Astrocyte of the spinal cord (primary cell): ENCODE results near the gene ECSCR.
"Not testable (repeated sequence)": the region's sequence is repeated elsewhere in the genome, so short reads cannot be mapped to it uniquely, and the experiment has no call there.

Source experiments
- DNase-seq: peaks from one replicate; pipeline ENCODE4 v3.0.0; 2011; ENCODE audit warnings: low read depth, low spot score
- H3K4me3 ChIP-seq: 2 replicates; pipeline ENCODE4 v1.5.1; 2011; ENCODE audit warnings: low read depth, mild to moderate bottlenecking, low read length, moderate library complexity
- in situ Hi-C: cut with HindIII; loops from 2 replicates; pipeline ENCODE4 v1.10.0; 2017; ENCODE audit warnings: low sequenced_read_pairs
- TF ChIP-seq, protein P1 (sequence below): IDR thresholded peaks from 2 replicates; pipeline ENCODE4 v1.5.1; 2012; ENCODE audit warnings: low read depth, mild to moderate bottlenecking, low read length, inconsistent platforms

ECSCR gene

DNA sequence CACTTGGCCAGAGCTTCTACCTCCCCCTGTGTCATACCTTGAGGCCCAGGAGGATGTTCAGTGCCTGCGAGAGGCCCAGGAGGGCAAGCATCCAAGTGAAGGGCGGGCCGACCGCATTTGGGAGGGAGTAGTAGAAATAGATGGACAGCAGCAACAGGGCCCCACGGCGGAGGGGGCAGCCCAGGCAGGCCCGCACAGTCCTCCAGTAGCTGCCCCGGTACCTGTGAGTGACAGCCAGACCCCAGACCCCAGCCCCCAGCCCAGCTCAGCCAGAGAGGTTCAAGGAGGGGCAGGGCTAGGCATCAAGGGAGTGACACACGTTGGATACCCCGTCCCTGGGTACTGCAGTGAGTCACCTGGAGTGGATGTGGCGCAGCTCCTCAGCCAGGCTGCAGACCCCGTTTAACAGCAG lies 18.6 kb upstream of the ECSCR start:
- no peak for DNase-seq
- peak overlapping the region; percentile 57 for H3K4me3 ChIP-seq
- in situ Hi-C loops: no loop called here
- TF ChIP-seq, protein P1, sequence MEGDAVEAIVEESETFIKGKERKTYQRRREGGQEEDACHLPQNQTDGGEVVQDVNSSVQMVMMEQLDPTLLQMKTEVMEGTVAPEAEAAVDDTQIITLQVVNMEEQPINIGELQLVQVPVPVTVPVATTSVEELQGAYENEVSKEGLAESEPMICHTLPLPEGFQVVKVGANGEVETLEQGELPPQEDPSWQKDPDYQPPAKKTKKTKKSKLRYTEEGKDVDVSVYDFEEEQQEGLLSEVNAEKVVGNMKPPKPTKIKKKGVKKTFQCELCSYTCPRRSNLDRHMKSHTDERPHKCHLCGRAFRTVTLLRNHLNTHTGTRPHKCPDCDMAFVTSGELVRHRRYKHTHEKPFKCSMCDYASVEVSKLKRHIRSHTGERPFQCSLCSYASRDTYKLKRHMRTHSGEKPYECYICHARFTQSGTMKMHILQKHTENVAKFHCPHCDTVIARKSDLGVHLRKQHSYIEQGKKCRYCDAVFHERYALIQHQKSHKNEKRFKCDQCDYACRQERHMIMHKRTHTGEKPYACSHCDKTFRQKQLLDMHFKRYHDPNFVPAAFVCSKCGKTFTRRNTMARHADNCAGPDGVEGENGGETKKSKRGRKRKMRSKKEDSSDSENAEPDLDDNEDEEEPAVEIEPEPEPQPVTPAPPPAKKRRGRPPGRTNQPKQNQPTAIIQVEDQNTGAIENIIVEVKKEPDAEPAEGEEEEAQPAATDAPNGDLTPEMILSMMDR: no peak

DNA sequence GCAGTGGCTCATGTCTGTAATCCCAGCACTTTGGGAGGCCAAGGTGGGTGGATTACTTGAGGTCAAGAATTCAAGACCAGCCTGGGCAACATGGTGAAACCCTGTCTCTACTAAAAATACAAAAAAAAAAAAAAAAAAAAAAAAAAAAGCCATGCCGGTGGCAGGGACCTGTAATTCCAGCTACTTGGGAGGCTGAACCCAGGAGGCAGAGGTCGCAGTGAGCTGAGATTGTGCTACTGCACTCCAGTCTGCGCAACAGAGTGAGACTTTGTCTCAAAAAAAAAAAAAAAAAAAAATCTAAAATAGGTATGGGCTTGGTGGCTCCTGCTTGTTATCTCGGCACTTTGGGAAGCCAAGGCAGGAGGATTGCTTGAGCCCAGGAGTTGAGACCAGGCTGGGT lies 17.2 kb upstream of the ECSCR start:
- DNase-seq, H3K4me3 ChIP-seq, in situ Hi-C loops: not testable (repeated sequence)

DNA sequence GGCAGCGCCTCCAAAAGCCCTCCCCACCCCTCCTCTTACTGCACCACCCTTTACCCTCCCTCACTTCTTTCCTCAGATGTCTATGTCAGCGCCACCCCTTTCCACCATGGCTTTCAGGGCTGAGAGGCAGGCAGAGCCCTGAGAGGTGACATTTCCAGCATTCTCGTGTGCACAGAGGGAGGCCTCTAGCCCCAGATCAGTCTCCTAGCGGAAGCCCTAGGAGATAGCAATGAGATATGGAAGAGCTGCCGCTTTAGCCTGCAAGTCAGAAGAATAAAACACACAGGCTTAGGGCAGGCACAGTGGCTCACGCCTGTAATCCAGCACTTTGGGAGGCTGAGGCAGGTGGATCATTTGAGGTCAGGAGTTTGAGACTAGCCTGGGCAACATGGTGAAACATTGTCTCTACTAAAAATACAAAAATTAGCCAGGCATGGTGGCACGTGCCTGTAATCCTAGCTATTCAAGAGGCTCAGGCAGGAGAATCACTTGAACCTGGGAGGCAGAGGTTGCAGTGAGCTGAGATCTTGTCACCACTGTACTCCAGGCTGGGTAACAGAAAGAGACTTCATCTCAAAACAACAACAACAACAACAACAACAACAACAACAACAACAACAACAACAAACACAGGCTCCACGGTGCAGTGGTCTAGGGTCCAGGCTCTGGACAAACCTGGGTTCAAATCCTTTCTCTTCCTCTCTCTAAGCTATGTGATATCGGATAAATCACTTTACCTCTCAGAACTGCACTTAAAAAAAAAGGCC lies 16.3 kb upstream of the ECSCR start:
- in situ Hi-C loops, DNase-seq, H3K4me3 ChIP-seq: not testable (repeated sequence)

DNA sequence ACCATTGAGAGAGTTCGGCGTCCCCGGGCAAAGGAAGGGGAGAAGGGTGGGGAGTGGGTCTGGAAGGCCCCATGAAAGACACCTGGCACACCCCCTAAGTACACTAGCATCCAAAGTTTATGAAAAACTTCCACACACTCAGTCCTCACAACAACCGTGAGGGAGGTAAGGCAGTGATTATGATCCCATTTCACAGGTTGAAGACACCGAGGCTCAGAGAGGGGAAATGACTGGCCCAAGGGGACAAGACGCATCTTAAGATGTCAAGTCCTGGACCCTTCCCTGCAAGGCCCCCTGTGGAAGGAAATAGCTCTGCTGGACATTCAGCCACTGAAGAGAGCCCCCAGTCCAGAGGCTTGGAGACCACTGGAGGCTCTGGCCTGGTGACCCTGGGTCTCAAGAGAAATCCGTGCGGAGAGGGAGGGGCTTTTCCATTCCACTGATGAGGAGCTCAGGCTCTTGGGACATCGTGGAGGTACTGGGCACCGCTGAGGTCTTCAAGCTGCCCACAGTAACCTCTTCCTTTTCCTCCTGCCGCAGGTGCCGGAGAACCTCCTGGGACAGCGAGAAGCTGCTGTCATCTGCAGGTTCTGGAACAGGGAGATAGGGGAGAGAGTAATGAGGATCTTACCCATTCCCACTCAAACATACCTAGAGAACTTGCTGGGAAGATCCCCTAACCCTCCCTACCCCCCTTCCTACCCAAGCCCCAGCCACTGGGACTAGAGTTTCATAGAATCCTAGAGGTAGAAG lies 13.5 kb upstream of the ECSCR start:
- DNase-seq: no peak
- TF ChIP-seq, protein P1: no peak
- H3K4me3 ChIP-seq: no peak overlapping the region
- in situ Hi-C loops: no loop called here

DNA sequence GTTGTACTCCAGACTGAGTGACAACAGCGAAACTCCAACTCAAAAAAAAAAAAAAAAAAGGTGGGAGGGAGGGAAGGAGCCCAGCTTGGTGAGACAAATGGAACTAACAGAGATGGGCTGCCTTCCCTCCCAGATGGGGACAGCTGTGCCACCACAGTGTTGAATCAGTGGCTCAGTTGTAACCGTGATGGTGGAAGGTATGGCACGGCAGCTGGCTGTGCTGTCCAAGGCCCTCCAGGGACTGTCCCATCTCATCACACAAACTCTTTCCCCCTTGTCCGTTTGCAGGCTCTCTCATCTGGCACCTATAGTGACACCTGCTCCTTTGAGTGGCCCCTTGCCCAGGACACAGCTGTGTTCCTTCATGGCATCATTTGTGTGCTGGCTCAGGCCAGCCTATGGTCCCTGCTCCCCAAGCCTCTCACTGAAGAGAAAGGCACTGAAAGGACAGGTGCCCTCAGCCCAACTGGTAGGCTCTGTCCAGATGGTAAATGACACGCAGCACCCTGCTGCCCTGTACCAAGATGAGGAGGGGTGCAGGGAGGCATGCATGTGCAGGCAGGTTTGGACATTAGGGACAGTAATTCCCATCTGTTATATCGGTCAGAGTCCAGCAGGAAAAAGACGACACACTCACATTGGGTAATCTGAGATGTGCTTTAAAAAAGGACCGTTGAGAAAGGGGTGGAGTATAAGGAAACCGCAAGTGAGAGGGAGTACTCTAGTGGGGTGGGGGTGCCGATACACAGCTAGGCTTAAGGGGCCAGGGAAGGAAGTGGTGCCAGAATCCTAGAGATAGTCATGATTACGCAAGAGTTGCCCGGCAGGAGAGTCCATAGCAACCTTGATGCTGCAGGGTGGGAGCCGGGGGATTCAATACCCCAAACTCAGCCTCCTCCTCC lies 12.6 kb upstream of the ECSCR start:
- DNase-seq: peak; percentile 67
- H3K4me3 ChIP-seq: no peak overlapping the region
- TF ChIP-seq, protein P1: no peak

DNA sequence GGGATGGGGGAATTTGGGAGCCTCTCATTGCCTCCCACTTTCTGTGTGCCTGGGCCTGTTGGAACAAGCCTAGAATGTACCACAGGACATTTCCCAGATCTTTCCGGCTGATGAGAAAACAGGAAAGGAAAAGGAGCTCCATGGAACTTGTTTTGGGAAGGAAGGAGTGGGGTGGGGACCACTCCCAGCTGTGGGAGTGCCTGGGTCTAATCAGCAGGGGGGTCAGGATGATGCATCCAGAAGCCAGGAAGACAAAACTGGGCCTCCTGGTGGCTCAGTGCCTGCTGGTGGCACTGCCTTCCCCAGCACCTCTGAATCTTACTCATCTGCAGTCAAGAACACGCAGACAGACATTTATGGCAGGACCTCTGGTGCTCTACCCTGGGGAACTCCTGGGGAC lies 11.0 kb upstream of the ECSCR start:
- no peak for DNase-seq
- TF ChIP-seq, protein P1: no peak
- no peak overlapping the region for H3K4me3 ChIP-seq
- in situ Hi-C loops: no loop called here

More for the DNA sequence above, 12.6 kb upstream of the ECSCR start:
- in situ Hi-C loops: no loop called here

DNA sequence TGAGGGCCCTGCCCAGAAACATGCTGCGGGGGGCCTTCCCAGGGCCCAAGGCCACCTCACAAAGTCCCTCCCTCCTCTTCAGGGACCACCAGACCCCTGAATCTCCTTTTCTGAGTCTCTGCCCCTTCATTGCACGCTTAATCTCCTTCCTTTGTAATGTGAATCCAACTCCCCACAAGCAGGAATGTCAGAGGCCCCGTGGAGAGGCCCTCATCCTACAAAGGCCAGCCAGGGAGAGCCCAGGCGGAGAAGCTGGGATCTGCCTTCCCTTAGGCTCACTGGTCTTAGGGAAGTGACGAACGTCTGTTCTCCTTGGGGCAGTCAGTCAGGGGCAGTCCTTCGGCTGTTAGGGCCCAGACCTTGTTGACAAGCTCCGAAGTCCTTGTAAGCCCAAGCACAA lies 10.6 kb upstream of the ECSCR start:
- peak; percentile 35 for DNase-seq
- H3K4me3 ChIP-seq: no peak overlapping the region
- in situ Hi-C loops: no loop called here

More for the DNA sequence above, 10.6 kb upstream of the ECSCR start:
- TF ChIP-seq, protein P1: no peak
